HCT116 (cell line): ENCODE measurements around the gene FIZ1. TPM values are rescaled to one million over a fixed set of nuclear protein-coding genes. Genes with fewer than 3 reads are reported as not detected.

Experiments used
- ATAC-seq: fragments of 200-7000 bp; cut with Tn5 transposase; 2 replicates; pipeline ENCODE4 v1.9.1; 2020; ENCODE audit warnings: mild to moderate bottlenecking, moderate library complexity
- BruUV-seq: library from RNA; stranded (reverse); fragments of 400-500 nt; replicated peaks from 2 replicates; lab custom pipeline; 2021; lab: Mats Ljungman, UMichigan
- CTCF ChIA-PET: fragments of 300-600 bp; sonication (Branson Sonifier 250); formaldehyde crosslinking; loops from one replicate; lab custom pipeline; 2021; ENCODE audit warnings: antibody characterized with exemption; lab: Charles Lee
- POLR2A ChIA-PET: fragments of 300-600, 350-600 bp; sonication (Branson Sonifier 250); formaldehyde crosslinking; loops from one replicate; lab custom pipeline; 2021; ENCODE audit warnings: antibody characterized with exemption; lab: Charles Lee
- RAD21 ChIA-PET, 2 experiments: fragments of 300-600 bp; sonication (Branson Sonifier 250); formaldehyde crosslinking; loops; one replicate each; lab custom pipeline; 2023; ENCODE audit warnings: low total read pairs in 2 of 2; ENCODE audit not compliant: uncharacterized antibody in 2 of 2, unreplicated experiment in 2 of 2, low non-redundant PET in 1 of 2; lab: Charles Lee
- DNase-seq: peaks from one replicate; pipeline ENCODE4 v3.0.0-alpha.2; 2010; ENCODE audit warnings: low read depth, low spot score
- H2AFZ ChIP-seq: fragments of 200-600 bp; shearing (Covaris generic), sonication (generic); 2 replicates; pipeline ENCODE4 v1.6.1; 2017; ENCODE audit warnings: low read depth, mixed run types, mixed read lengths, antibody characterized with exemption, low read length; ENCODE audit not compliant: poor library complexity, severe bottlenecking
- H3K27ac ChIP-seq: 2 replicates; pipeline ENCODE4 v1.5.1; 2012; ENCODE audit warnings: low read depth, low read length
- H3K27me3 ChIP-seq: fragments of 200-600 bp; sonication (generic); 2 replicates; pipeline ENCODE4 v1.6.1; 2016; ENCODE audit warnings: mixed run types, low read length, mixed read lengths; ENCODE audit not compliant: insufficient read depth
- H3K36me3 ChIP-seq, 2 experiments: fragments of 200-500 bp in 1 of 2; fragments of 200-600 bp in 1 of 2; sonication (Bioruptor generic) in 1 of 2; sonication (generic) in 1 of 2; 2 replicates each; pipeline versions ENCODE4 v1.5.1 to v1.6.1; 2014 to 2016; ENCODE audit warnings: low read length in 2 of 2, inconsistent platforms in 1 of 2, mixed read lengths in 1 of 2, mixed run types in 1 of 2; ENCODE audit not compliant: insufficient read depth in 2 of 2, control insufficient read depth in 1 of 2
- H3K4me1 ChIP-seq, 2 experiments: fragments of 200-600 bp in 1 of 2; sonication (generic) in 1 of 2; 2 replicates each; pipeline versions ENCODE4 v1.5.1 to v1.6.1; 2012 to 2017; ENCODE audit warnings: low read length in 2 of 2, inconsistent platforms in 1 of 2, mild to moderate bottlenecking in 1 of 2, mixed read lengths in 1 of 2, mixed run types in 1 of 2, moderate library complexity in 1 of 2; ENCODE audit not compliant: insufficient read depth in 2 of 2, control insufficient read depth in 1 of 2
- H3K4me2 ChIP-seq: fragments of 200-600 bp; sonication (generic); 2 replicates; pipeline ENCODE4 v1.6.1; 2017; ENCODE audit warnings: mixed run types, low read length, mixed read lengths
- H3K4me3 ChIP-seq, 2 experiments: fragments of 200-600 bp in 1 of 2; sonication (generic) in 1 of 2; replicated peaks in 1 of 2; 2 replicates each; pipeline ENCODE4 v1.5.1; 2011 to 2016; ENCODE audit warnings: low read length in 2 of 2, control low read depth in 1 of 2, low read depth in 1 of 2, mild to moderate bottlenecking in 1 of 2, mixed read lengths in 1 of 2, mixed run types in 1 of 2
- H3K79me2 ChIP-seq: fragments of 200-600 bp; sonication (generic); 2 replicates; pipeline ENCODE4 v1.6.1; 2017; ENCODE audit warnings: mild to moderate bottlenecking, mixed run types, low read length, moderate library complexity, mixed read lengths; ENCODE audit not compliant: insufficient read depth
- H3K9ac ChIP-seq: fragments of 200-600 bp; sonication (generic); 2 replicates; pipeline ENCODE4 v1.6.1; 2016; ENCODE audit warnings: low read length, mixed read lengths
- H3K9me2 ChIP-seq: fragments of 200-600 bp; sonication (generic), shearing (Covaris generic); 2 replicates; pipeline ENCODE4 v1.6.1; 2017; ENCODE audit warnings: mixed run types, mild to moderate bottlenecking, moderate library complexity; ENCODE audit not compliant: insufficient read depth
- H3K9me3 ChIP-seq, 2 experiments: fragments of 200-500 bp in 1 of 2; fragments of 200-600 bp in 1 of 2; sonication (Bioruptor generic) in 1 of 2; sonication (generic) in 1 of 2; 2 replicates each; pipeline ENCODE4 v1.6.1; 2014 to 2017; ENCODE audit warnings: low read length in 2 of 2, mixed read lengths in 2 of 2, inconsistent platforms in 1 of 2, low read depth in 1 of 2, mild to moderate bottlenecking in 1 of 2, mixed run types in 1 of 2, moderate library complexity in 1 of 2; ENCODE audit not compliant: control insufficient read depth in 1 of 2, insufficient read depth in 1 of 2
- H4K20me1 ChIP-seq: fragments of 200-600 bp; sonication (generic), shearing (Covaris generic); 2 replicates; pipeline ENCODE4 v1.6.1; 2017; ENCODE audit warnings: mixed run types, mild to moderate bottlenecking, moderate library complexity; ENCODE audit not compliant: insufficient read depth
- CBX3 ChIP-seq: IDR thresholded peaks from 2 replicates; pipeline ENCODE4 v1.6.1; 2012; ENCODE audit warnings: low read depth
- CEBPB ChIP-seq: IDR thresholded peaks from 2 replicates; pipeline ENCODE4 v1.6.1; 2012; ENCODE audit warnings: low read depth
- ELF1 ChIP-seq: IDR thresholded peaks from 2 replicates; pipeline ENCODE4 v1.6.1; 2012; ENCODE audit warnings: low read depth, borderline replicate concordance
- POLR2AphosphoS5 ChIP-seq: IDR thresholded peaks from 2 replicates; pipeline ENCODE4 v1.6.1; 2011; ENCODE audit warnings: mild to moderate bottlenecking, low read depth, low read length, moderate library complexity
- RAD21 ChIP-seq: IDR thresholded peaks from 2 replicates; pipeline ENCODE4 v1.6.1; 2012; ENCODE audit warnings: low read depth, mild to moderate bottlenecking
- SP1 ChIP-seq: IDR thresholded peaks from 2 replicates; pipeline ENCODE4 v1.6.1; 2012; ENCODE audit warnings: low read depth
- ZFX ChIP-seq: fragments of 450-650 bp; IDR thresholded peaks from 2 replicates; pipeline ENCODE4 v1.6.1; 2017
- ZNF274 ChIP-seq: fragments of 200-500 bp; sonication (Bioruptor generic); IDR thresholded peaks from 2 replicates; pipeline ENCODE4 v1.6.1; 2014; ENCODE audit warnings: mild to moderate bottlenecking, low read depth, low read length, inconsistent platforms
- intact Hi-C: fragments of 100-400 bp; cut with micrococcal nuclease; formaldehyde crosslinking; loops from 2 replicates; pipeline ENCODE4 v1.10.0; 2022
- total RNA-seq: library from RNA; stranded (reverse); gene quantifications from one replicate; pipeline ENCODE4 v1.2.1, GENCODE V29; 2021; ENCODE audit not compliant: unreplicated experiment
- TF ChIP-seq, protein P1 (sequence below): IDR thresholded peaks from 2 replicates; pipeline ENCODE4 v1.6.1; 2012; ENCODE audit warnings: low read depth

FIZ1 gene
- total RNA-seq, 1 experiment from 2014 or later = 15.3 TPM

DNA sequence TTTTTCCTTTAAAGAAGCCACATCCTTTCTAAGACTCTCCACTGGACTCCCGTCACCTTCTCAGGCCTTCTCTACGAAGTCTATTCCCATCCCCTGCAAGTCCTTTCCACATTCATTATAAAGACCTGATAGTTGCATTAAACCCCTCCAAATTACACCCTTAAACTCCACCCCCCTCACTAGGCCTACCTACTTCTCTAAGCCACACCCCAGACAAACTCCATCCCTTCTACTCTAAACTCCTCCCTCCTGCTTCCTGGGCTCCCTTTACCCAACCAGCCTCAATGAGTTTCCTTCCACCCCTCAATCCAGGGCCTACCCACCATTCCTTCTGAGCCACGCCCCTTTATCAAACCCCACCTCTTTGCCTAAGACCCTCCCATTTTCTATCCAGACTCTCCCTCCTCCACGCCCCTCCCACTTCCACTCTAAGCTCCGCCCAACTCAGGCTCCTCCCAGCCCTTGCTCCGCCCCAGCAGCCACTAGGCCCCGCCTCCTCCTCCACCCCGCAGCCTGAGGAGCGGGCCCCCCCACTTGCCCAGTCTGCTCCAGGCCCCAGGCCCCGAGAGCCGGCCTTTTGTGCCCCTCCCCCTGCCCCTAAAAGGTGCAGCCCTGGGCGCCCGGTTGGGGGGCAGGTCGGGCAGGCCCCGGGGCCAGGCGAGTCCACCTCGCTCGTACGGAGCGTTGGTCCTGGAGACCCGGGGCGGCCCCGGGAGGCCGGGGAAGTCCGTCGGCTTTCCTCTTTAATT is 424 bp downstream of the FIZ1 start:
- BruUV-seq = no TSS peak
- no peak overlapping the region for H2AFZ ChIP-seq
- H3K36me3 ChIP-seq = peaks cover 3 to 18% of the 10 kb centered on the region in 2 experiments
- ChIA-PET POLR2A (interaction anchor here (0.5 to 1.8 kb wide), 15 partner anchors 8 to 593 kb away, joined by 3 to 9 read pairs (median 3); partner anchors contain the start of genes U2AF2, ZNF581, ZNF628 and ZNF784), CTCF (interaction anchor here (1.0 to 2.5 kb wide), 8 partner anchors 11 to 452 kb away, joined by 4 to 14 read pairs (median 6); no protein-coding TSS in a partner anchor), RAD21 (no interaction called here)
- H3K4me3 ChIP-seq = peak overlapping the region; percentile 56 to 67
- peak; percentile 79 for ATAC-seq
- no peaks in the 10 kb centered on the region for H3K9me2 ChIP-seq
- TF ChIP-seq RAD21 = no peak
- peak; percentile 44 for TF ChIP-seq POLR2AphosphoS5
- TF ChIP-seq ZFX = peak; percentile 74
- no peak for TF ChIP-seq CEBPB
- no peak for TF ChIP-seq ZNF274
- TF ChIP-seq SP1 = peak; percentile 7; the same call in 1 of the 2 replicates
- no peak for TF ChIP-seq ELF1
- TF ChIP-seq, protein P1, sequence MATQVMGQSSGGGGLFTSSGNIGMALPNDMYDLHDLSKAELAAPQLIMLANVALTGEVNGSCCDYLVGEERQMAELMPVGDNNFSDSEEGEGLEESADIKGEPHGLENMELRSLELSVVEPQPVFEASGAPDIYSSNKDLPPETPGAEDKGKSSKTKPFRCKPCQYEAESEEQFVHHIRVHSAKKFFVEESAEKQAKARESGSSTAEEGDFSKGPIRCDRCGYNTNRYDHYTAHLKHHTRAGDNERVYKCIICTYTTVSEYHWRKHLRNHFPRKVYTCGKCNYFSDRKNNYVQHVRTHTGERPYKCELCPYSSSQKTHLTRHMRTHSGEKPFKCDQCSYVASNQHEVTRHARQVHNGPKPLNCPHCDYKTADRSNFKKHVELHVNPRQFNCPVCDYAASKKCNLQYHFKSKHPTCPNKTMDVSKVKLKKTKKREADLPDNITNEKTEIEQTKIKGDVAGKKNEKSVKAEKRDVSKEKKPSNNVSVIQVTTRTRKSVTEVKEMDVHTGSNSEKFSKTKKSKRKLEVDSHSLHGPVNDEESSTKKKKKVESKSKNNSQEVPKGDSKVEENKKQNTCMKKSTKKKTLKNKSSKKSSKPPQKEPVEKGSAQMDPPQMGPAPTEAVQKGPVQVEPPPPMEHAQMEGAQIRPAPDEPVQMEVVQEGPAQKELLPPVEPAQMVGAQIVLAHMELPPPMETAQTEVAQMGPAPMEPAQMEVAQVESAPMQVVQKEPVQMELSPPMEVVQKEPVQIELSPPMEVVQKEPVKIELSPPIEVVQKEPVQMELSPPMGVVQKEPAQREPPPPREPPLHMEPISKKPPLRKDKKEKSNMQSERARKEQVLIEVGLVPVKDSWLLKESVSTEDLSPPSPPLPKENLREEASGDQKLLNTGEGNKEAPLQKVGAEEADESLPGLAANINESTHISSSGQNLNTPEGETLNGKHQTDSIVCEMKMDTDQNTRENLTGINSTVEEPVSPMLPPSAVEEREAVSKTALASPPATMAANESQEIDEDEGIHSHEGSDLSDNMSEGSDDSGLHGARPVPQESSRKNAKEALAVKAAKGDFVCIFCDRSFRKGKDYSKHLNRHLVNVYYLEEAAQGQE = no peak
- no peak for TF ChIP-seq CBX3
- H3K9me3 ChIP-seq = no peaks in the 10 kb centered on the region
- H3K27me3 ChIP-seq = no peaks in the 10 kb centered on the region
- H4K20me1 ChIP-seq = no peaks in the 10 kb centered on the region
- H3K4me2 ChIP-seq = peak overlapping the region; percentile 96
- peak overlapping the region; percentile 80 for H3K9ac ChIP-seq
- intact Hi-C loops = loop anchor here (1.0 kb wide), 1 partner anchor 25 kb away; the partner anchor contains the start of gene ZNF784
- peak overlapping the region; percentile 83 for H3K27ac ChIP-seq
- DNase-seq = peak; percentile 98
- peaks cover 4% of the 10 kb centered on the region; the same call in 1 of the 2 replicates for H3K79me2 ChIP-seq
- H3K4me1 ChIP-seq = peaks cover 21 to 33% of the 10 kb centered on the region in 2 experiments; a peak in 3 of 4 replicates
